Loucy (cell line): ENCODE data around the gene NKAIN2.

Experiments
- CTCF ChIP-seq: fragments of 200-600 bp; sonication (generic); conservative IDR thresholded peaks from 2 replicates; pipeline ENCODE4 v1.5.1; 2014; ENCODE audit warnings: mild to moderate bottlenecking, antibody characterized with exemption, low read length
- EZH2phosphoT487 ChIP-seq: fragments of 200-600 bp; IDR thresholded peaks from 2 replicates; pipeline ENCODE4 v1.6.1; 2018; ENCODE audit warnings: antibody characterized with exemption, mild to moderate bottlenecking, moderate library complexity, borderline replicate concordance

GRCh38 chr6:124494956-124495664 lies 691.4 kb downstream of the NKAIN2 start:
- TF ChIP-seq CTCF (no peak), EZH2phosphoT487 (no peak)
